Activated CD4-positive, CD25-positive, alpha-beta regulatory T cell treated with anti-CD3 and anti-CD28 coated beads, Interleukin-2, amount 50 U/mL, for 24 hours (primary cell): ENCODE results near the gene NUBP2.
"Not testable (repeated sequence)": the region's sequence is repeated elsewhere in the genome, so short reads cannot be mapped to it uniquely, and the experiment has no call there.

Experiments
- ATAC-seq, 2 donors: fragments of 150-1000 bp; cut with Tn5 transposase; one replicate each; pipeline ENCODE4 v1.10.0; 2021; ENCODE audit warnings: mild to moderate bottlenecking in 1 of 2, moderate library complexity in 1 of 2

The NUBP2 gene

GRCh38 chr16:1787056-1787321, 4.2 kb downstream of the NUBP2 start:
- no peak for ATAC-seq

- ATAC-seq, result no peak
These were observed 4.7 kb downstream of the NUBP2 start for GRCh38 chr16:1787322-1788094.

- ATAC-seq, result no peak
These were observed 5.4 kb downstream of the NUBP2 start for GRCh38 chr16:1788095-1788707.

- no peak for ATAC-seq
These were observed 5.9 kb downstream of the NUBP2 start for GRCh38 chr16:1788708-1789100.

- ATAC-seq, result no peak
These were observed 6.9 kb downstream of the NUBP2 start for GRCh38 chr16:1789643-1790045.

- ATAC-seq, result no peak
These were observed 7.5 kb downstream of the NUBP2 start for GRCh38 chr16:1790261-1790610.

GRCh38 chr16:1790611-1791255, 8.0 kb downstream of the NUBP2 start:
- ATAC-seq, result no peak

- ATAC-seq, result no peak
These were observed 8.6 kb downstream of the NUBP2 start for GRCh38 chr16:1791256-1791942.

GRCh38 chr16:1791943-1792812, 9.4 kb downstream of the NUBP2 start:
- no peak for ATAC-seq

- ATAC-seq, result no peak
These were observed 10.2 kb downstream of the NUBP2 start for GRCh38 chr16:1792836-1793577.

GRCh38 chr16:1793578-1794220, 10.9 kb downstream of the NUBP2 start, which contains the start of gene IGFALS:
Gene IGFALS, minus strand, starts transcription at chr16:1793705. Its CDS starts 53 bp downstream, at chr16:1793652.
- no peak for ATAC-seq

GRCh38 chr16:1794221-1794871, 11.6 kb downstream of the NUBP2 start:
- ATAC-seq, result no peak

- no peak for ATAC-seq
These were observed 12.3 kb downstream of the NUBP2 start for GRCh38 chr16:1794908-1795666.

- not testable (repeated sequence) for ATAC-seq
These were observed 16.5 kb downstream of the NUBP2 start for GRCh38 chr16:1799263-1799662.

GRCh38 chr16:1800701-1801100, 17.9 kb downstream of the NUBP2 start:
- no peak for ATAC-seq

GRCh38 chr16:1807626-1808025, 24.9 kb downstream of the NUBP2 start:
- ATAC-seq, result no peak

- no peak for ATAC-seq
These were observed 25.9 kb downstream of the NUBP2 start for GRCh38 chr16:1808691-1809090.

GRCh38 chr16:1809281-1809801, 26.6 kb downstream of the NUBP2 start:
- ATAC-seq, result no peak

GRCh38 chr16:1810106-1810505, 27.3 kb downstream of the NUBP2 start:
- ATAC-seq, result no peak

GRCh38 chr16:1810536-1810935, 27.8 kb downstream of the NUBP2 start:
- no peak for ATAC-seq
